ENCODE data around the gene TECPR1. TPM values are rescaled to one million over a fixed set of nuclear protein-coding genes. Genes with fewer than 3 reads are reported as not detected.

Gene TECPR1
- total RNA-seq, 1 experiment from 2014 or later = 13.9 TPM

GRCh38 chr7:98289333-98289875 is 37.4 kb upstream of the TECPR1 start:
- no peak for TF ChIP-seq CTCF (conservative IDR thresholded peaks at IDR 0.05)
- H2BK12ac ChIP-seq (ENCODE audit: insufficient read length, low read depth, low read length) = no peak overlapping the region
- no peaks in the 10 kb centered on the region for H3K27me3 ChIP-seq (ENCODE audit: insufficient read depth, low read length)
- Mint-ChIP-seq H3K9me3 (no peaks in the 10 kb centered on the region), H3K4me3 (no peak overlapping the region), H3K27ac (peak overlapping the region in 2 of 3 experiments; percentile 44 to 57; a peak in 1 of 7 replicates), H3K27me3 (ENCODE audit: low read depth) (no peaks in the 10 kb centered on the region), H3K4me1 (peaks cover 23 to 32% of the 10 kb centered on the region in 2 experiments), H3K36me3 (ENCODE audit: insufficient read depth in 1 of 3, low read depth in 3 of 3) (peaks cover 5 to 43% (median 38%) of the 10 kb centered on the region in 3 experiments)
- H3K23me2 ChIP-seq (ENCODE audit: insufficient read length, low read depth, low read length, poor library complexity, severe bottlenecking) = no peaks in the 10 kb centered on the region
- no peak overlapping the region for H2BK120ac ChIP-seq (ENCODE audit: low read depth, low read length, poor library complexity, severe bottlenecking)
- H2AFZ ChIP-seq (ENCODE audit: low read length) = no peak overlapping the region
- no peak overlapping the region for H3K18ac ChIP-seq (ENCODE audit: insufficient read length, low read depth, low read length)
- no peak overlapping the region for H3K14ac ChIP-seq (ENCODE audit: insufficient read depth, low read length)
- H3K27ac ChIP-seq (ENCODE audit: insufficient read length, low read depth, low read length) = no peak overlapping the region
- H3K79me2 ChIP-seq (ENCODE audit: insufficient read depth, low read length) = peaks cover 2% of the 10 kb centered on the region; the same call in 1 of the 2 replicates
- H3K79me1 ChIP-seq (ENCODE audit: insufficient read depth, low read depth, low read length, poor library complexity, severe bottlenecking) = peaks cover 6% of the 10 kb centered on the region
- no peak overlapping the region for H4K8ac ChIP-seq (replicated peaks; ENCODE audit: insufficient read length, low read depth, low read length)
- H3K9me3 ChIP-seq (ENCODE audit: control insufficient read depth, low read depth, low read length) = no peaks in the 10 kb centered on the region
- H3K4me1 ChIP-seq (ENCODE audit: insufficient read depth, low read length) = no peaks in the 10 kb centered on the region
- H4K5ac ChIP-seq (ENCODE audit: insufficient read length, low read depth, low read length) = no peak overlapping the region
- H3K56ac ChIP-seq (ENCODE audit: insufficient read length, low read depth, low read length) = no peak overlapping the region
- no peak for DNase-seq
- no peaks in the 10 kb centered on the region for H4K20me1 ChIP-seq (ENCODE audit: control insufficient read depth, insufficient read depth, insufficient read length)
- H4K91ac ChIP-seq (ENCODE audit: insufficient read length, low read depth, low read length) = no peak overlapping the region
- no peak overlapping the region for H3K9ac ChIP-seq (ENCODE audit: extremely low read depth, insufficient read length, low read length)
- no peak overlapping the region for H2BK5ac ChIP-seq (ENCODE audit: insufficient read length, low read length)
- H3K4me2 ChIP-seq (ENCODE audit: insufficient read depth, insufficient read length, low read length) = no peak overlapping the region
- no peak overlapping the region for H3K23ac ChIP-seq (ENCODE audit: insufficient read length, low read depth, low read length)
- no peak overlapping the region for H3K4ac ChIP-seq (ENCODE audit: low read depth, low read length)
- no peak overlapping the region for H2AK5ac ChIP-seq (ENCODE audit: insufficient read length, low read length)
- no peak overlapping the region for H2BK20ac ChIP-seq (ENCODE audit: low read depth, low read length, poor library complexity, severe bottlenecking)
- H3T11ph ChIP-seq (ENCODE audit: low read length) = no peak overlapping the region
- no CpG with 5 or more reads among the region's 4 CpGs for WGBS (ENCODE audit: extremely low coverage, insufficient read length, low lambda C conversion rate)
- H2BK15ac ChIP-seq (ENCODE audit: low read depth, low read length) = no peak overlapping the region
